ENCODE results near the gene FGD1. TPM values are rescaled to one million over a fixed set of nuclear protein-coding genes. Genes with fewer than 3 reads are reported as not detected.

The FGD1 gene
- total RNA-seq, 1 experiment from 2014 or later = 36.3 TPM

GRCh38 chrX:54444752-54445151, 51.3 kb downstream of the FGD1 start (continued):
- no peak for TF ChIP-seq ZBTB43 (CRISPR knock-in tag; IDR thresholded peaks at IDR 0.05)
- no peak for TF ChIP-seq EMX1 (CRISPR knock-in tag; IDR thresholded peaks at IDR 0.05)
- TF ChIP-seq ERG (CRISPR knock-in tag; IDR thresholded peaks at IDR 0.05) = no peak
- TF ChIP-seq OVOL2 (CRISPR knock-in tag; IDR thresholded peaks at IDR 0.05; ENCODE audit: borderline replicate concordance) = no peak
- no peak for TF ChIP-seq NR2C2 (CRISPR knock-in tag; IDR thresholded peaks at IDR 0.05)
- TF ChIP-seq ZNF425 (CRISPR knock-in tag; conservative IDR thresholded peaks at IDR 0.05) = no peak
- no peak for TF ChIP-seq KAT7 (CRISPR knock-in tag; IDR thresholded peaks at IDR 0.05; ENCODE audit: borderline replicate concordance)
- no peak for TF ChIP-seq E2F1 (CRISPR knock-in tag; IDR thresholded peaks at IDR 0.05)
- TF ChIP-seq CREM (CRISPR knock-in tag; IDR thresholded peaks at IDR 0.05) = no peak

- POLR2A ChIA-PET = no interaction called here
- H3K27ac Mint-ChIP-seq = no peak overlapping the region
- ATAC-seq = no peak
- H3K4me3 Mint-ChIP-seq = no peak overlapping the region
- peaks cover 25% of the 10 kb centered on the region for H3K36me3 Mint-ChIP-seq
- H3K4me1 Mint-ChIP-seq = peaks cover 22% of the 10 kb centered on the region
- no peaks in the 10 kb centered on the region; the same call in 1 of the 2 replicates for H3K27me3 Mint-ChIP-seq (ENCODE audit: low read depth)
- CTCF ChIA-PET = no interaction called here
- no peak for DNase-seq (ENCODE audit: low spot score)
- no peaks in the 10 kb centered on the region for H3K9me3 Mint-ChIP-seq
- TF ChIP-seq ZSCAN18 (CRISPR knock-in tag; IDR thresholded peaks at IDR 0.05) (no peak), CREB1 (CRISPR knock-in tag; IDR thresholded peaks at IDR 0.05) (no peak), TEAD1 (CRISPR knock-in tag; IDR thresholded peaks at IDR 0.05) (no peak), MXD4 (CRISPR knock-in tag; IDR thresholded peaks at IDR 0.05; ENCODE audit: borderline replicate concordance) (no peak), ZNF317 (CRISPR knock-in tag; IDR thresholded peaks at IDR 0.05; ENCODE audit: borderline replicate concordance, low read depth) (no peak), GTF2I (CRISPR knock-in tag; conservative IDR thresholded peaks at IDR 0.05) (no peak), RELA (CRISPR knock-in tag; IDR thresholded peaks at IDR 0.05; ENCODE audit: borderline replicate concordance) (no peak), SMAD4 (CRISPR knock-in tag; IDR thresholded peaks at IDR 0.05) (no peak)
These were observed 53.2 kb downstream of the FGD1 start for GRCh38 chrX:54442790-54443189.

All from WTC11 (cell line).